HG02943 (cell line): ENCODE results near the gene NADSYN1.
A peak's percentile ranks its signal among the peaks of the same experiment; 100 is the strongest.

Source experiments
- ATAC-seq: cut with Tn5 transposase; IDR thresholded peaks from one replicate; pipeline ENCODE4 v1.9.1; 2021; ENCODE audit warnings: mild to moderate bottlenecking, low read depth, moderate library complexity; ENCODE audit not compliant: unreplicated experiment

NADSYN1 gene

GRCh38 chr11:71432761-71433647, 20.0 kb upstream of the NADSYN1 start:
- no peak for ATAC-seq

DNA sequence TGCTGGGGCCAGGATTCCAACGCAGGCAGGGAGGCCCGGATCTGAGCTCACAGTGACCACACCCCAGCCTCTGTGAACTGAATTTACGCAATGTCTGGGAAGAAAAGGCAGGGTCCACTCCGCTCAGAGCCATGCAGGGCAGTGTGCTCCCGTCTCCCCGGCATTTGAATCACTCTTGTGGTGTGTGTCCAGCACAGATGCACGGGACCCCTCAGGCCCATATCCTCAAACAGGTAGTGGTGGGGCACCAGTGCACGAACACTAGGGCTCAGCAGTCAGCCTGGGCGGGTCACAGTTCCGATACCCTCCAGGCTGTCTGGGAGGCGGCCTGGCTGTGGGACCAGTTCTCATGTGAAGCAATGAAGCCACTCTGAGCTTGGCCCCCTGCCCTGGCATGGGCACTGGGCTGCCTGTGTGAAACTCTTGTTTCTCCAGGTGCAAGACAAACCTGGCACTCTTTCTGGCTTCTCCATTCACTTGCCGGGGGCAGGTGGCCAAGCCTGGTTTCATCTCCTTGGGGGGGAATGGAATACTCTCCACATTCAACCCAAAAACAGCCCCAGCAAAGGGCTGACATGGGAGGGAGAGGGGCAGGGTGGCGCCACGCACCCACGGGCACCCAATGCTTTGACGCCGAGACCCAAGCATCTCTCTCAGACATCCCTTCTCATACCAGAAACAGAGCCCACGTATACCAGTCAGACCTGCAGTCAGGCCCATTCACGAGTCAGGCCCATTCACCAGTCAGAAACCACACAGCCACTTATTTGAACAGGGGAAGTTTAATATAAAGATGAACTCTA, 19.2 kb upstream of the NADSYN1 start:
- no peak for ATAC-seq

- ATAC-seq = no peak
These were observed 18.4 kb upstream of the NADSYN1 start for GRCh38 chr11:71434576-71435130.

- ATAC-seq = no peak
These were observed 17.6 kb upstream of the NADSYN1 start for GRCh38 chr11:71435278-71435951.

DNA sequence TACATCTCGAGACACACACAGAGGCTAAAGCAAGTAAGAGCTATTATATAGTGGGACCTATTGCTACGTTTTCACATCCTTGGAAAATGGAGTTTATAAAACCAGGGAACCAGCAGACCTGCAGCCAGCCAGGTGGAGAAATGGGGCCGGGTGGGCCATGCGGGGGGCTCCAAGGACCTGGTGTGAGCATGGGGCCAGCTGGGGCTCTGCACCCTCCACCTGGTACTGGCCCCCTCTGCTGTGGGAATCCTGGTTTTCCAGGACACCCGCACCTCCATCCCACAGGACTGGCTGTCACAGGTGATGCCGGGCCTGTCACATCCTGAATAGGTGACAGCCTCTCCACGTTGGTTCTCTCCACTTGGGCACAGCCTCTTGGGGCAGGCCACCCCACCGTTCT, 16.1 kb upstream of the NADSYN1 start:
- ATAC-seq = no peak

DNA sequence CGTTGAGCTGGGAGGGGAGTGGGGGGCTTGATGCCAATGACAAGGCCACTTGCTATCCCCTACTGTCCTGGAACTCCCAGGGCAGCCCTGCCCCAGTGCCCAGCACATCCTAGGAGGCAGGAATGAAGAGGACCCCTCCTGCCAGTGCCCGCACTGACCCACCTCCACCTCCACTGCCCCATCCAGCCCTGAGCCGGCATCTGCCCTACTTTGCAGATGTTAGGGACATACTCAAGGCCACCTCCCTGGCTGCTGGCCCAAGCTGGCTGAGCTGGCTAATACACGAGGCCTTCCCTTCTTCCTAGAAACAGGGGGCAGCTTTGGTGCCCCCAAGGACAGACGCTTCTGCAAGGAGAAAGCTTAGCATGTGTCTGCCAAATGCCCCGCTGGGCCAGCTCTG, 15.6 kb upstream of the NADSYN1 start:
- ATAC-seq = no peak

GRCh38 chr11:71437879-71438278, 15.1 kb upstream of the NADSYN1 start:
- ATAC-seq = no peak

DNA sequence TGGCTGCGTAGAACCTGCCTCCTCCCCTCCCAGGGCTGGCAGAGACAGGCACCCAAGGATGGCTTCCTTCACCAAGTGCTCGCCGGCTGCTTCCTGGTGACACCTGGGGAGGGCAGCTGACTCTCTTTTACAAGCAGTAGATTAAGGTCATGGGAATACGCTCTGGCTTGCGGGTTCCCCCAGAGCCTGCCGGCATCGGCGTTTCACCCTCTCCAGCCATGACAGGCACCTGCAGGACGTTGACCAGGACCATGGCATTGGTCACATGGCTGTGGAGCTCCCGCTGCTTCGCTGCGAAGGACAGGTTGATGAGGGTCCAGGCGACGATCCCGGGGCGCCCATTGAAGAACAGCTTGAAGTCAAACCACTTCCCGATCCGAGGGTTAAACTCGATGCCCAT, 14.4 kb upstream of the NADSYN1 start:
- no peak for ATAC-seq

GRCh38 chr11:71440021-71440755, 12.8 kb upstream of the NADSYN1 start:
- no peak for ATAC-seq

- no peak for ATAC-seq
These were observed 11.8 kb upstream of the NADSYN1 start for GRCh38 chr11:71441251-71441650.

DNA sequence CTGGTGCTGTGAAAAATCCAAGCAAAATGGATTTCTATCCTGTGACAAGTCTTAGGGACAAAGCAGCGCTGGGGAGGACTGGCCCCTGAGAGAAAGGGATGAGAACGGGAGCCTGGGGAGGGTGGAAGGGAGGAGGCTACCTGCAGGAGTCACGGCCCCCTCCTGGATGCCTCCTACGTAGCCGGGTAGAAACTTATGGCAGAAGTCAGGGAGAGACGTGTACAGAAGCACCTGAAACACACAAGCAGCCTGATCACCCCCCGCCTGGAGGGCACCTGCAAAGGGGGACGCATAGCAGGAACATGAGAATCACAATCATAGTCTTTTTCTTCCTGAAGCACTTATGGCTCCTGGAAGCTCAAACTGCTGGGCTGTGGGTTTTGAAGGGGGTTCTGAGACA, 10.9 kb upstream of the NADSYN1 start:
- ATAC-seq = no peak

DNA sequence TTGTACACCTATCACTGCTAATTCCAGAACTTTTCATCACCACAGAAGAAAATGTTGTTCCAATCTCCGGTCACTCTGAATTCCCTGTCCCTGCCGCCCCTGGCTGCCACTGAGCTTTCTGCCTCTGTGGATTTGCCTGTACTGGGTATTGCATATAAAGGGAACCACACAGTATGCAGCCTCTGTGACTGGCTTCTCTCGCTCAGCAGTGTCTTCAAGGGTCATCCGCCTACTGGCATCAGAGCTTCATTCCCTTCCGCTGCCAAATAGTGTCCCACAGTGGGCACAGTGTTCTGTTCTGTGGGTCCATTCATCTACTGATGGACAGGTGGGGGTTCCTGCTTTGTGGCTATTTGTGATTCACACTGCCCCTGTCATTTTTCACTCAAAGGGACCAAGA, 10.1 kb upstream of the NADSYN1 start:
- ATAC-seq = no peak

DNA sequence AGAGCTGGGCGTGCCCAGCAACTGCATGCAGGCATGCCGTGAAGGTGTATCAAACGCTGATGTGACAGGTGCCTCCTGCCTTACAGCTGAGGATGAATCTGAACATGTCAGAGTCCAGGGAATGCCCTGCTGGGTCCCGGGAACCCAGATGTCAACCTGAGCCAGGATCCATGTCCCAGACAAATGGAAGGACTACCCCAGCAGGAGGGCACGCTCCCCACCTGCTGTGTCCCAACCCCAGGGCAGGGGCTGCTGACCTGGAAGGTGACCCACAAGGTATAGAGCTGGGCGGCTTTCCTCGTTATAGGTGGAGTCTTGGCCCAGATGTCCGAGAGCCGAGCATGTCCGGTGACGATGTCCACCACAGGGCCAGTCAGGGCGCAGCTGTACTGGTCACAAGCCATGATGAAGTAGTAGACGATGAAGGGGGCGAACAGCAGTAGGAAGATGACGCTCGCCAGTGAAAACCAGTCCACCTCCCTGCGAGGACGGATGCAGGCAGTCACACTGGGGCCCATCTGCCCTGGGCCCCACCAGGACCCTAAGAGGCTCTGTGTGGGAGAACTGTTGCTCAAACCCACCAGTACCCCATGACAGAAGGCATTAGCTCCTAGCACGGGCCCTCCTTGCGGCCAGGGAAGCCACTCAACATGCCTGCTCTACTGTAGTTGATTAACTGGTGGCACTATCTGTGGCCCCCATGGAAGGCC, 9.1 kb upstream of the NADSYN1 start:
- no peak for ATAC-seq

- ATAC-seq = no peak
These were observed 8.2 kb upstream of the NADSYN1 start for GRCh38 chr11:71444811-71445210.

DNA sequence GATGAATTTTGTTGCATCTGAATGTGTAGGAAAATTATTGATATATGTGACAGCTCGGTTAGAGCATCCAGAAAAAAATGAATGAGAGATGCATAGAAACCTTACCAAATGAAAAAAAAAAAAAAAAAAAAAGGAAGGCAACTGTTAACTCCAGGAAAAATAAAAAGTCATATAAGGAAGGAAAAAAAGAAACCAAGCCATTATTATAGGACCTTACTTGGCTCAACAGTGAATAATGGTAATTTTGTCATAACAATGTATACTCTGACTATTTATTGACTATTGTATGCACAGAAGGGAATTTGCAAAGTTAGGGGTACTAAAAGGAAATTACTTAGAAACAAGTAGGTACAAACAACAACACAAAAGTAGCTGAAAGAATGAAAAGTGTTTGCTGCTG, 6.9 kb upstream of the NADSYN1 start:
- ATAC-seq = no peak

DNA sequence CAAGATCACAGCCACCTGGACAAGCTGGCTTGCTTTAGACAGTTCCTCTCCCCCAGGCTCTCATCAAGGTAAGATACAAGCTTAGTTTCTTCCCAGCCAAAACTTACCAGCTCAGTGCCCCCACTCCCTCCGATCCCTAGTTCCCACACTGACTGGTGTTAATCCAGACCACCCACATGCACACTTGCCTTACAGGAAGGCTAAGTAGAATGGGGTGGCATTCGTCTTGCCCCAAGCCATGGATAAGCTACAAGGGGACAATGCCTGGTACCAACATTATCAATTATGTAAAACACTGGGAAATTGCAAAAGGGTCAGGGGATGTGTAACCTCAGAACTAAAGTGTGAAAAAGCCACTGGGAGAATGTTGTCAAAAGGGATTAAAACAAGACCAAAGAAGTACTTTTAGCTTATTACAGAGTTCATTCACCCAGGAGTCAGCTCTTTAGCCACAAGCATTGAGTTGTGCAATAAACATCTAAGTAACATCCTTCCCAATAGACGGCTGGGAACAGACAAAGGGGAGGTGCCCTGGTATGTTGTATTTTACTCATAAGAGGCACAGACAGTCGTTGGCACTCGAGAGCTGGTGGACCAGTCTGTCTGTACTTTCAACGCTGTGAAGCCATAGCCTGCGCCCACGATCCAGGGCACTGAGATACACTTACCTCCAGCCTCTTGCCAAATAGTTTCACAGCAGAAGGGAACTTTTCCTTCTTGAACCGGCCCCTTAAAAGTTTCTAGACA, 5.9 kb upstream of the NADSYN1 start:
- no peak for ATAC-seq

DNA sequence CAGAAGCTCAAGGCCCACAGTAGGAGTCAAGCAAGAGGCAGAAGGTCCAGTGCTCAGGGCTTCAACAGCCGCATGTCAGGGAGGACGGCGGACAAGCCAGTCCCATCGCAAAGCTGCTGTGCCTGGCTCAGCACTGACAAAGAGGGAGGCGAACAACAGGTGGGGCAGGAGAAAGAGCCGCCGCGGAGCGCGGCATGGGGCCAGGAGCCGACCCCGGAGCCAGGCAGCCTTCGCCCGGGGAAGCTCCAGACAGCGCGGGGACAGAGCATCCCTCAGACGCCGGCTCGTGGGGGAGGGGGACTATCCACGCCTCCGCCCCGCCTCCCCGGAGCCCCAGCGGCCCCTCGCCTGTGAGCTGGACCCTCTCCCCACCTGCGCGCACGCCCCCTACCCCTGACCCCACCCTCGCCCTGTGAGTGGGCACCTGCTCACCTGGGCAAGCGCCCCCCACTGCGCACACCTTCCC, 5.2 kb upstream of the NADSYN1 start:
- peak; percentile 20 for ATAC-seq

GRCh38 chr11:71448257-71449171, 4.5 kb upstream of the NADSYN1 start, which contains the start of gene DHCR7:
Gene DHCR7 (minus strand): TSS chr11:71448393. CDS start chr11:71444952, 3,441 bp downstream.
- ATAC-seq = peak; percentile 67
